ENCODE results near the gene RFX6.
"Not testable (repeated sequence)": the region's sequence is repeated elsewhere in the genome, so short reads cannot be mapped to it uniquely, and the experiment has no call there.

Gene RFX6, protein sequence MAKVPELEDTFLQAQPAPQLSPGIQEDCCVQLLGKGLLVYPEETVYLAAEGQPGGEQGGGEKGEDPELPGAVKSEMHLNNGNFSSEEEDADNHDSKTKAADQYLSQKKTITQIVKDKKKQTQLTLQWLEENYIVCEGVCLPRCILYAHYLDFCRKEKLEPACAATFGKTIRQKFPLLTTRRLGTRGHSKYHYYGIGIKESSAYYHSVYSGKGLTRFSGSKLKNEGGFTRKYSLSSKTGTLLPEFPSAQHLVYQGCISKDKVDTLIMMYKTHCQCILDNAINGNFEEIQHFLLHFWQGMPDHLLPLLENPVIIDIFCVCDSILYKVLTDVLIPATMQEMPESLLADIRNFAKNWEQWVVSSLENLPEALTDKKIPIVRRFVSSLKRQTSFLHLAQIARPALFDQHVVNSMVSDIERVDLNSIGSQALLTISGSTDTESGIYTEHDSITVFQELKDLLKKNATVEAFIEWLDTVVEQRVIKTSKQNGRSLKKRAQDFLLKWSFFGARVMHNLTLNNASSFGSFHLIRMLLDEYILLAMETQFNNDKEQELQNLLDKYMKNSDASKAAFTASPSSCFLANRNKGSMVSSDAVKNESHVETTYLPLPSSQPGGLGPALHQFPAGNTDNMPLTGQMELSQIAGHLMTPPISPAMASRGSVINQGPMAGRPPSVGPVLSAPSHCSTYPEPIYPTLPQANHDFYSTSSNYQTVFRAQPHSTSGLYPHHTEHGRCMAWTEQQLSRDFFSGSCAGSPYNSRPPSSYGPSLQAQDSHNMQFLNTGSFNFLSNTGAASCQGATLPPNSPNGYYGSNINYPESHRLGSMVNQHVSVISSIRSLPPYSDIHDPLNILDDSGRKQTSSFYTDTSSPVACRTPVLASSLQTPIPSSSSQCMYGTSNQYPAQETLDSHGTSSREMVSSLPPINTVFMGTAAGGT

DNA sequence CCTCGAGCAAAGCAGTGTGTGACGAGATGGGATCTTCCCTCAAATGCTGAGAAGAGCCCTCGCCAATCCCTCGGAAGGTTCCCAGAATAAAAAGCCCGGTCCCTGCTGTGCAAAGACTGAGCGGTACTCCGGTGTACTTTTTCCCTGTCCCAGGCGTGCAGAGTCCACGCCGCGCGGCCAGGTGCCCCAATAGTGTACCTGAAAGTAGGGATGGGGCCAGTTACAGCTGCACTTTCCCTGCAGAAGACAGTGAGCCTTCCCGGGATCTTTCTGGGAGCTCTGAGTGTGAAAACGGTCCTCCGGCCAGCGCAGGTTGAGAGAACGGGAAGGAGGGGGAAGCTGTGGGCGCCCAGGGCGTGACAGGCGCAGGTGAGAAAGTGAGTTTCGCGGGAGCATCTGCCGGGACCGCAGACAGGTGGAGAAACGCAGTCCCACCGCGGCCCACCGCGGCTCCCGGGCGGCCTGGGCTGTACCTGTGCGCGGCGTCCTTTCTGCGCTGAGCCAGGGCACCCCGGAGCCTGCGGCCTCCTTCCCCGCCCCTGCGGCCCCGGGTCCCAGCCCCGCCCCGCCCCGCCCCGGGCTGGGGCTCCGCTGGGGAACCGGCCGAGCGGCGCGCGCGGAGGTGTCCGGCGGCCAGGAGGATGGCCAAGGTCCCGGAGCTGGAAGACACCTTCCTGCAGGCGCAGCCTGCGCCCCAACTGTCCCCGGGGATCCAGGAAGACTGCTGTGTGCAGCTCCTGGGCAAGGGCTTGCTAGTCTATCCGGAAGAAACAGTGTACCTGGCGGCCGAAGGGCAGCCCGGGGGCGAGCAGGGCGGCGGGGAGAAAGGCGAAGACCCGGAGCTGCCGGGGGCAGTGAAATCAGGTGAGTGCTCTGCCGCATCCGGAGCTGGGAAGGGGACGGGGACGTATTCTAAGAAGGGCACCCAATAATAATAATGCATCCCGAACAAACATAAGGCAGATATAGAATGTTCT is at the start of gene RFX6:
Gene RFX6, plus strand, starts transcription at position 608 of the 977 bp plus-strand sequence. Its CDS starts 34 bp downstream, at position 642.
- no peak for DNase-seq (ENCODE audit: low read depth)

DNA sequence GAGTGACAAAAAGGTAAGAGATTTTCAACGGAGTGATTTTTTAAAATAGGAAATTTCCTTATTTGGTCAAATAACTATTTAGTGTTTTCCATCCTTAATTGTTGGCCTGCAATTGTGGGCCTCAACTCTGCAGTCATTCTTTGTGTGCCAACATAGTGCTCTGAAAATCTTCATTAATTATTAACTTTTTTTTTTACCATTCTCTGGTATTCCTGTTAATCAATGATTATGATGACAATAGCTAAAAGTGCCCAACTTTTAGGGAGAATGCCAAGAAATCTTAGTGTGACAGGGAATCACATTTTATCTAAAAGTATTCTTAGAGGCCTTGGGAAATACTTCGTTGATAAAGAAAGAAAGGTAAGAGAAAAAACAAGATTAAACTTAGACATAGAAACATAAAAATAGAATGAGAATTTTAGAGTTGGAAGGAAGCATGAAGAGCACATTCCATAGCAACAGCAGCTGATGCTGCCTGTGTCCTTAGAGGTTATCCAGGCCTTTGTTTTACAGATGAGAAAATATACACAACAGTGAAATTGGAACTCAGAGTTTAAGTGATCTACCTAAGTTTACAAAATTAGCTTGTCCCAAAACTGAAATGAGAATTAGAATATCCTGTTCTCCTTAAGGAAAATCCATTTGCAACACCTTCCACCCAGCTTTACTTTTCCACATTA is 49.3 kb upstream of the RFX6 start:
- DNase-seq (ENCODE audit: low read depth): no peak

DNA sequence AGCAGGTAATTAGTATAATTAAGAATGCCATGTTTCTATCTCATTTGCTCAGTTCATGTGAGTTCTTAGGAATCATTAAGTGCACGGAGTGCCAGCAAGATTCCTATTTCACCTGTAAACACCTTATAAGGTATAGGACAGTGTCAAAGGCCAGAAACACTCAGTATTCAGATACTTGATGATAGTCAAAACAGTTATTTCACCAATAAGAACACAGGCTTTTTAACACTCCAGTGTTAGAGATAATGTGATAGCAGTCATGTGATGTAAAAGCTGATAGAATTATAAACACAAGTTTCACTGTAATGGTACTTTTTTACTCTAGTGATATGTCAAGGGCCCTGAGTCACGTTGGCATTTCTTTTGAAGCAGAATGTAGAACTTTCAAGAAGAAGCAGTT is 48.1 kb upstream of the RFX6 start, which contains the start of gene GPRC6A:
Gene GPRC6A, minus strand, starts transcription at position 101 of the 400 bp plus-strand sequence. Its CDS starts 70 bp downstream, at position 31.
- DNase-seq (ENCODE audit: low read depth): no peak

DNA sequence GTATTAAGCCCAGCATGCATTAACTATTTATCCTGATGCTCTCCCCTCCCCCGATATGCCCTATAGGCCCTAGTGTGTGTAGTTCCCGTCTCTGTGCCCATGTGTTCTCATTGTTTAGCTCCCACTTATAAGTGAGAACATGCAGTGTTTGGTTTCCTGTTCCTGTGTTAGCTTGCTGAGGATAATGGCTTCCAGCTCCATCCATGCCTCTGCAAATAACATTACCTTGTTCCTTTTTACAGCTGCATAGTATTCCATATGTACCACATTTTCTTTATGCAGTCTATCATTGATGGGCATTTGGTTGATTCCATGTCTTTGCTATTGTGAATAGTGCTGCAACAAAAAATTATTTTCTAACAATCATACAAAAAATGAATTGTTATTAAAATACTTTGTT is 42.5 kb upstream of the RFX6 start:
- not testable (repeated sequence) for DNase-seq (ENCODE audit: low read depth)

DNA sequence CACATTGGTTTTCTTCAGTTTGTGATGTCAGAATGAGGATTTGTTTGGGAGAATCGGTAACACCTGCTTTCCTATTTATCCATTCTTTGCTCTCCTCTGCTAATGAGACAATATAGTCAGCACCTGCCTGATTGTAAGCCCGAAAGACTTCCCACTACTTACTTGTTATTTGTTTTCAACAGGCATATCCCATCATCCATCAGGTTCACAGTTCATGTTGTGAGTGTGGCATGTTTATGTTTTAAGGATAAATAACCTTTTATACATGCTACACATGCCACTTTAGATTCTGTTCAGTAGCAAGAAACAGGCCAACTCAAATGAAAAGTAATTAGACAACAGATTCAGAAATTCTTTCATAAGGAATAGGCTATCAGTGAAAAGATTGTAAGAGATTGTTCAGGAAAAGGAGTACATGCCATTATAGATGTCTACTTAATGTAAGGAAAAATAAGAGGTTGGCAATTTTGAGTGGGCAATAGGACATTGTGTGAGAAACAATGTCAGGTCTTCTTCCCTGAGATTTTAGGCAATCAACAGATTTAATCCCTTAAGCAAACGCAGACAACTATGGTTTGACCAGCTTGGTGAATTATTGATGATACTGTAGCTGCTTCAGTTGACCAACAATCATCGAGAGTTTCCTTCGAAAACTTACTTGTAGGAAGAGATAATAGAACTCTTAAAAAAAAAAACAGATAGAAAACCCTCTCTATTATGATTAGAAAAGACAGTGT is 40.3 kb upstream of the RFX6 start:
- DNase-seq (ENCODE audit: low read depth): no peak

DNA sequence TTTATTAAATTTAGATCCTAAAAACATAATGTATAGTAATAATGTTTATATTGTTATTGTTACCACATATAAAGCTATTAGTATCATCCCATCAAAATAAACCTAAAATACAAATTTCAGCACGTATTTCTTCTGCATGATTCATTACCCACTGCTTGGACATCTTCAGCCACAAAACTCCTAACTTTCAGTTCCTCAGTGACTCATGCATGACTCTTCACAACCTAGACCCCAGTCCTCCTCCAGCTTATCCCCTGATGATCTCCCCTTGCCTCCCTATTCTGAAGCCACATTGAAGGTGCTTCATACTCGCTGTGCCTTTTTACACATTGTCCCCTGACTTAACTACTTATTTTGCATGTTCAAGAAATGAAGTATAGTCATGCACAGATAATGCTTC is 37.0 kb upstream of the RFX6 start:
- DNase-seq (ENCODE audit: low read depth): peak; percentile 9

DNA sequence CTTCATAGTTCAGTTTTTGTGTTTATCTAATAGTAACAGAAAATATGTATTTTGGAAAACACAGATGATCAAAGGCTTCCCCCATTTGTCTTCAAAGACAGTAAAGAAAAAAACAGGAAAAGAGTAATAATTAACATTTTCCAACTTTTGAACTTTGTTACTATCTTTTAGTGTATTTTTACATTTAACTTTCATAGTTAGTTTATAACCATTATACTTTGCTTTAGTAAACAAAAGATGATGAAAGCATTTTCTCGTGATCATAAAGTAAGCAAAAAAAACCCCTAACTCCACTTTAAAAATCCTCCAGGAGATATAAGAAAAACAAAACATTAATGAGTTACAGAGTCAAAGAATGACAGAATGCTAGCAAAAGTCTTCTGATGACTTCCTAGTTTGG is 34.6 kb upstream of the RFX6 start:
- DNase-seq (ENCODE audit: low read depth): no peak

DNA sequence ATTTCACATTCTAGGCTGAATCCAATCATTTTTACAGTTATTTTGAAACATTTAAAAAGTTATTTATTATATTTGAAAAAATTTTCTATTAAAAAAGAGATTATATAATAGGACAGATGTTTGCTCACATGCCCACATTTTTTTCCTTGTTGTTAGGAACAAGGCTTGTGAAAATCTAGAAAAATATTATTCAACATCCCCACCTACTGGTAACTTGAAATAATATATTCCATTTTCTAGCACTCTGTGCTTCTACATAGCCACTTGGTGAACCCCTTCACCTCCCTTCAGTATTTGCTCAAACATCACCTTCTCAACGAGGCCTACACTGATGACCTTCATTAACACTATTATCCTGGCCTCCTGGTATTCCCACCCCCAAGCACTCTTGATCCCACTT is 29.8 kb upstream of the RFX6 start:
- peak; percentile 18 for DNase-seq (ENCODE audit: low read depth)

DNA sequence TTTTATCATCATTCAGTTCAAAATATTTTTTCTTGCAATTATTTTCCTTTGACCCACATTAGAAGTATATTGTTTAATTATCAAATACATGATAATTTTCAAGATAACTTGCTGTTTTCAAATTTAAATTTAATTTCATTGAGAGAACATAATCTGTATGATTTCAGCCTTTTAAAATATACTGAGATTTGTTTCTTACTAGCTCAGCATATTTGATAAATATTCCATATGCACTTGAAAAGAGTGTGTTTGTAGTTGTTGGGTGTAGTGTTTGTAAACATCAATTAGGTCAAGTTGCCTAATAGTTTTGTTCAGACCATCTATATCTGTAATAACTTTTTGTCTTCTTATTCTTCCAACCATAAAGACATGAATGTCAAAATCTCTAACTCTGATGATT is 19.0 kb upstream of the RFX6 start:
- no peak for DNase-seq (ENCODE audit: low read depth)

DNA sequence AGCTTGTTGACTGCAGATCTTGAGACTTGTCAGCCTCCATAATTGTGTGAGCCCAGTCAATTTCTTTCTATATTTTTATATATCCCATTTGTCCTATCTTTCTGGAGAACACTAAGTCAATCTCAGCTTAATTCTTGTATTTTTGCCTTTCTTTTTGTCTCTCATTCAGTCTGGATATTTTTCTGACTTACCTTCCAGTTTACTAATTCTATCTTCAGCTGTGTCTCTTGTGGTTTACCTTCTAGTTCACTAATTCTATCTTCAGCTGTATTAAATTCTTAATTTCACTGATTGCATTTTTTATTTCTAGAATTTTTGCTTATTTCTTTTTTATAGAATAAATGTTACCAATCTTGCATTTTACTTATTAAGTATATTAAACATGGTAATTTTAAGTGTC is 17.8 kb upstream of the RFX6 start:
- no peak for DNase-seq (ENCODE audit: low read depth)

DNA sequence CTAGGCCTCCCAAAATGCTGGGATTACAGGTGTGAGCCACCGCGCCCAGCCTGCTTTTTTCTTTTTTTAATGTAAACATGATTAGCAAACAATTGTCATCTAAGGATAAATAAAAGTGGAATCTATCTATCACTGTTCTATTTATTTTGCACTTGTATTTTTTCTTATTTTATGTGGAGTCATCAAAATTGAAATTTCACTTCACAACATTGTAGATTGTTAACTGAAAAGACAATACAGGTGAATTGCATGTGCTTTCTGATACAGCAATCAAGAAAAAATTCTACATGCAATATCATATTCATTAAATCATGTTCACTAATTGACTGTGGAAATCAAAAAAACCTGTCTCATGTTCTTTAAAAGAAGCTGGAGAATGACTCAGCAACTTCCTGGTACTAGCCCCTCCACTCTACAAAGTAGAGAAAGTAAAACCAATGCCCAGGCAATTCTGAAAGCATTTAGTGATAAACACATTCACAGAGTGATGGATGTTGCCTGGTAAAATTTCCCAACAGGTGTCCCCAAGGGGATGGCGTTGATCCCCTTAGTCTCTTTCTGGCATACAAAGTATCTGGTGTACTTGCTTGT is 10.7 kb upstream of the RFX6 start:
- DNase-seq (ENCODE audit: low read depth): no peak

DNA sequence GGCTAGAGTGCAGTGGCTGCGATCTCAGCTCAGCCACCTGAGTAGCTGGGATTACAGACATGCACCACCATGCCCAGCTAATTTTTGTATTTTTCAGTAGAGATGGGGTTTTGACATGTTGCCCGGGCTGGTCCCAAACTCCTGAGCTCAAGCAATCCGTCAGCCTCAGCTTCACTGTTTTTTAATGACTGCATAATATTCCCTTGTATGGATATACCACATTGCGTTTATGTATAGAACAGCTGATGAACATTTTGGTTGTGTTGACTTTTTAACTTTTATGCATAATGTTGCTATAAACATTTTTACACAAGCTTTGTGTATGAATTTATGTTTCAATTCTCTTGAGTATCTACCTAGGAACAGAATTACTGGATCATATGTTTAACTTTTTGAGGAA is 4.3 kb upstream of the RFX6 start:
- no peak for DNase-seq (ENCODE audit: low read depth)

DNA sequence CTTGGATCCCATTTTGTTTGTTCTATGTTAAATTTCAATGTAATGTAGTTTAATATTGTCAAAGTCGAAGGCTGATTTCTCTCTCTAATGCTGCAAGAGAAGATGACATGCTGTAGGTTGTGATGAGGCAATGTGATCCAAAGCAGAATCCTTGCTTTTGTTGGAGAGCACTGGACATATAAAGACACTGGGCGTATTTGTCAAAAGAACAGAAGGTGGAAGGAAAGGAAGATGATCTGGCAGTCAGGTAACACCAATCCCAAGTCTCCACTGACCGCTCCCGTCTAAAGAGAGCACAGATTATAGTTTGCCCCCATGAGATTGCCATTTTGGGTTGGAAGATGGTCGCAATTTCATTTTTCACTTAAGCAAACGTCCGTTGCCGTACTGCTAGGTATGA is 935 bp upstream of the RFX6 start:
- no peak for DNase-seq (ENCODE audit: low read depth)

DNA sequence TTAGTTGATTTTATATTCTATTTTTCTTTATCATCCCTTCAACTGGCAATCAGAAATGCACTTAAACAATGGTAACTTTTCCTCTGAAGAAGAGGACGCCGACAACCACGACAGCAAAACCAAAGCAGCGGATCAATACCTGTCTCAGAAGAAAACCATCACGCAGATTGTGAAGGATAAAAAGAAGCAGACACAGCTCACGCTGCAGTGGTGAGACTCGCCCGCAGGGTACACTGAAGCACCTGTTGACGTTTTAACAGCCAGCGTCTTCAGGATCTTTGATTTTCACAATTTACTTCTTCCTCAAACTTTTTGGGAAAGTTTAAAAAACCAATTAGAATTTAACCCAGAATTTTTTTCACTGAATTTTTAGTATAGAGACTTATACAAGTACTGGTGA is 701 bp downstream of the RFX6 start:
- DNase-seq (ENCODE audit: low read depth): no peak

DNA sequence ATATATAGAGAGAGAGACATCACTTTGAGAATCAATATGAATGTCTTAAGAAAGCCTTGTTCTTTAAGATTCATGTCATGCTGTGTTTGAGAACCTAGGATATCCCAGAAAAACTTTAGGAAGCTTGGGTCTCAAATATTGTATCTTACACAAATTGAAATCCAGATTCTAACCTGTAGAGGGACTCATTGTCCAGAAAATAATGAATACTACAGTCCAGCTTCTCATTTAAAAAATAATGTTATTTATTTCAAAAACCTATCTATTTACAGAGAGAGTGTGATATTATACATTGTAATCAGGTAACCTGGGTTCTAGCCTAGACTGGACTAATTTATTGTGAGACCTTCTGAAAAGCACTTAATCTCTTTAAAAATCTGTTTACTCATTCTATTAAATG is 4.2 kb downstream of the RFX6 start:
- DNase-seq (ENCODE audit: low read depth): no peak

DNA sequence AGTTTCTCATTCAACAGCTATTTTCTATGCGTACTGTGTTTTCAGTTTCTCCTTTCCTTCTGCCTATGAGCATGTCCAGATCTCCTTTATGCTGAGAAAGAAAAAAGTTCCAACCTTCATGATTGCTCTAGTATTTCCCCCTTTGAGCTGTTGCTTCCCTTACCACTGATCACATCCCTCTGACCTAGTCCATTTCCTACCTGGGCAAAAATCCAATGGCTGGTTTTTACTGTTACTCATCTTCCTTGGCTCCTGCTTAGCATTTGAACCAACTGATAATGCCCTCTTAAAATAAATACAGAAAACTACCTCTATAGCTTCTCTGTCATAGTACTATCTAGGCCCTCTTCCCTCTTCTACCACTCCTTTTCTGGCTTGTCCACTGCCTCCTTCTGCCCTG is 6.0 kb downstream of the RFX6 start:
- DNase-seq (ENCODE audit: low read depth): no peak

DNA sequence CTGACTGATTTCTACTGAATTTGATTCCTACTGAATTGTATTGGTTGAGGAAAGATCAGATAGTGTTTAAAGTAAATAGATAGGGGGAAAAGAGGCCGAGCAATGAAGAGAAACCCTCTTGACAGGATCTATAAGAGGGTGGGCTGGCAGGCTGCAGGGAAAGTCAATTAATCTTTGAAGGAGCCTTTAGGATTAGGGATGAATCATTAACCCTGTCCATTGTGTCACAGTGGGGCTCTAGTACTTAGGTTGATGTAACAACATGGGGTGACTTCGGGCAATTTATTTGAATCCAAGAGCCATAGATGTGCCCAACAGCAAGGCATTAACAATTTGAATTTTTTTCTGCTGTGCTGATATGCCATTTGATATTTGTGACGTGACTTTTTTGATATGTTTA is 7.5 kb downstream of the RFX6 start:
- DNase-seq (ENCODE audit: low read depth): no peak

DNA sequence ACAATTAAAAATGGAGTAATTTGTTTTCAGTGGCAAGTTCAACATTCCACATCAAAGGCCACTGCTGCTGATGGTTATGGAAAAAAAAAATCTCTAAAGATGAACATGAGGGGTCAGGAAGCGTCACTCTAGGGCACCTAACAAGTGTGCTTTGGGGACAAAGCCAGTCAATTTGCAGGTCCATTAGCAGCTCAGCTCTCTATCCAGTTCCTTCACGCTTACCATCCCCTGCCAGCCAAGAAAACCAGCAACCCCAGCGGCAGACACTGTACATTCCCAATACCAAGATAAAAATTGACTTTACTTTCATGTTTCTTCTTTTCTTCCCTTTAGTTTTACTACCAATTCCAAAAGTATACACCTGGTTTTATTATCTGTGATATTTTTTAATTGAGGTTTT is 10.1 kb downstream of the RFX6 start:
- DNase-seq (ENCODE audit: low read depth): no peak

DNA sequence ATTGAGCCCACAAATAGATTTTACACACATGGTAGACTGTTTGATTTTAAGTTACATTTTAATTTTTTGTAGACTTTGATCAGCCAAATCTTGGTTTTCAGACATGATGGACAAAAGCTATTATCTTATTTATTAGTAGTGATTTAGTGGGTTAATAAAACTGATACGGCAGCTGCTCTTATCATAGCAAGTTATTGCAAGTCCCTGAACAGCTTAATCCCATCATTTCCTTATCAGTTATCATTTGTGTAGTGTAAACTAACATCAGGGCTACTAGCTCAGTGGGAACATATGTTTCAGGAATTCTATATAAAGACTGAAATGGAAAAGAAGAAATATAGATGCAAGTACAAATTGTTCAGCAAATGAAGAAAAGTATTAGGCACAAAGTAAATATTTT is 10.9 kb downstream of the RFX6 start:
- DNase-seq (ENCODE audit: low read depth): no peak

DNA sequence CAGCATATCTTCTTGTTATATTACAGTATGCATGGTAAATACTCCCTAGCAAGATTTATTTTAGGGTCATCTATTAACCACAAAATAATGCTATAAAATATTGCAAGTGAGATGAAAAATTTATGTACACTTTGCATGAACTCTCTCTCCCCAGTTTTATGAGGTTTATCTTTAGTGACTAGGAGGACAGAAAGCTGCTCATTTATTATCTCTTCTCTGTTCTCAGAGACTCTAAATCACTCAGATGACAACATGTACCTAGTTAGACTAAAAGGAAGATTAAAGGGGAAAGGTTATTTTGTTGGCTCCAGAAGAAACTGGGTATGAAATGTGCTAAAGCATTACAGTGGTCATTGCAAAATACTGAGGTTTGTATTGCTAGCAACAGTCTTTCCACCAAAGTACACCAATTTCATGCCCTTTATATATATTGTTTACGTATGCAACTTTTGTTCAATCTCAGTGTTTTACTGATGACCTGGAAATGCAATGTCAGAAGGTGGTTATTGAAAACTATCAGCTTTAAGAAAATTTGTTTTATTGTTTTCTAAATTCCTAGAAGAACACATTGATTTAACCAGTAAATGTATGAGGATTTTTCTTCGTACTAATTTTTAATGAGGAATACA is 11.8 kb downstream of the RFX6 start:
- DNase-seq (ENCODE audit: low read depth): no peak
